Ishikawa (cell line): Measurements from ENCODE around the gene WDHD1.

Experiments used
- CEBPB ChIP-seq: IDR thresholded peaks from 2 replicates; pipeline ENCODE4 v1.6.1; 2012
- CREB1 ChIP-seq: IDR thresholded peaks from 2 replicates; pipeline ENCODE4 v1.6.1; 2012; ENCODE audit warnings: low read depth
- EGR1 ChIP-seq: IDR thresholded peaks from 2 replicates; pipeline ENCODE4 v1.6.1; 2012
- FOXM1 ChIP-seq: IDR thresholded peaks from 2 replicates; pipeline ENCODE4 v1.6.1; 2012; ENCODE audit warnings: low read depth, borderline replicate concordance
- NFIC ChIP-seq: IDR thresholded peaks from 2 replicates; pipeline ENCODE4 v1.6.1; 2012
- RAD21 ChIP-seq: IDR thresholded peaks from 2 replicates; pipeline ENCODE4 v1.6.1; 2012; ENCODE audit warnings: low read depth
- TAF1 ChIP-seq: IDR thresholded peaks from 2 replicates; pipeline ENCODE4 v1.6.1; 2012; ENCODE audit warnings: low read depth, mild to moderate bottlenecking
- TEAD4 ChIP-seq: IDR thresholded peaks from 2 replicates; pipeline ENCODE4 v1.6.1; 2012
- YY1 ChIP-seq: IDR thresholded peaks from 2 replicates; pipeline ENCODE4 v1.6.1; 2012; ENCODE audit warnings: low read depth
- ZBTB7A ChIP-seq: IDR thresholded peaks from 2 replicates; pipeline ENCODE4 v1.6.1; 2012; ENCODE audit warnings: low read depth
- TF ChIP-seq, protein P1 (sequence below): IDR thresholded peaks from 2 replicates; pipeline ENCODE4 v1.6.1; 2012; ENCODE audit warnings: low read depth, mild to moderate bottlenecking
- TF ChIP-seq, protein P2 (sequence below): IDR thresholded peaks from 2 replicates; pipeline ENCODE4 v1.6.1; 2012

DNA sequence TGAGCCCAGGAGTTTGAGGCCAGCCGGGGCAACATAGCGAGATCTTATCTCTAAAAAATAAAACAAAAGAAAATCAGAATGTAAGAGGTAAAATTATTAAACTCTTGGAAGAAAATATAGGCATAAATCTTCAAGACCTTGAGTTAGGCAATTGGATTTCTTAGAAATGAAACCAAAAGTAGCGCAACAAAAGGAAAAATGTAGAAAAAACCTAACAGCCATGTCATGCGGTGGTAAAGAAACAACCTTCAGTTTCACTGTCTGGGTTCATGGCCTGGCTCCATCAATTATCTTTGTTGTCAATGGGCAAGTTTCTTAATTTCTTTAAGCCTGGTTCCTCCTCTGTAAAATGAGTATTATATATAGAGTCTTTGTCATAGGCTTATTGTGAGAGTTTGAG is 118.7 kb downstream of the WDHD1 start:
- TF ChIP-seq YY1 (no peak), NFIC (no peak), TEAD4 (no peak), RAD21 (no peak), CEBPB (no peak), FOXM1 (no peak), EGR1 (no peak), CREB1 (no peak), TAF1 (no peak), ZBTB7A (no peak)
- TF ChIP-seq, protein P1, sequence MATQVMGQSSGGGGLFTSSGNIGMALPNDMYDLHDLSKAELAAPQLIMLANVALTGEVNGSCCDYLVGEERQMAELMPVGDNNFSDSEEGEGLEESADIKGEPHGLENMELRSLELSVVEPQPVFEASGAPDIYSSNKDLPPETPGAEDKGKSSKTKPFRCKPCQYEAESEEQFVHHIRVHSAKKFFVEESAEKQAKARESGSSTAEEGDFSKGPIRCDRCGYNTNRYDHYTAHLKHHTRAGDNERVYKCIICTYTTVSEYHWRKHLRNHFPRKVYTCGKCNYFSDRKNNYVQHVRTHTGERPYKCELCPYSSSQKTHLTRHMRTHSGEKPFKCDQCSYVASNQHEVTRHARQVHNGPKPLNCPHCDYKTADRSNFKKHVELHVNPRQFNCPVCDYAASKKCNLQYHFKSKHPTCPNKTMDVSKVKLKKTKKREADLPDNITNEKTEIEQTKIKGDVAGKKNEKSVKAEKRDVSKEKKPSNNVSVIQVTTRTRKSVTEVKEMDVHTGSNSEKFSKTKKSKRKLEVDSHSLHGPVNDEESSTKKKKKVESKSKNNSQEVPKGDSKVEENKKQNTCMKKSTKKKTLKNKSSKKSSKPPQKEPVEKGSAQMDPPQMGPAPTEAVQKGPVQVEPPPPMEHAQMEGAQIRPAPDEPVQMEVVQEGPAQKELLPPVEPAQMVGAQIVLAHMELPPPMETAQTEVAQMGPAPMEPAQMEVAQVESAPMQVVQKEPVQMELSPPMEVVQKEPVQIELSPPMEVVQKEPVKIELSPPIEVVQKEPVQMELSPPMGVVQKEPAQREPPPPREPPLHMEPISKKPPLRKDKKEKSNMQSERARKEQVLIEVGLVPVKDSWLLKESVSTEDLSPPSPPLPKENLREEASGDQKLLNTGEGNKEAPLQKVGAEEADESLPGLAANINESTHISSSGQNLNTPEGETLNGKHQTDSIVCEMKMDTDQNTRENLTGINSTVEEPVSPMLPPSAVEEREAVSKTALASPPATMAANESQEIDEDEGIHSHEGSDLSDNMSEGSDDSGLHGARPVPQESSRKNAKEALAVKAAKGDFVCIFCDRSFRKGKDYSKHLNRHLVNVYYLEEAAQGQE: no peak
- TF ChIP-seq, protein P2, sequence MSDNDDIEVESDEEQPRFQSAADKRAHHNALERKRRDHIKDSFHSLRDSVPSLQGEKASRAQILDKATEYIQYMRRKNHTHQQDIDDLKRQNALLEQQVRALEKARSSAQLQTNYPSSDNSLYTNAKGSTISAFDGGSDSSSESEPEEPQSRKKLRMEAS: no peak
